ENCODE results near the gene P4HTM. TPM values are rescaled to one million over a fixed set of nuclear protein-coding genes. Genes with fewer than 3 reads are reported as not detected.

Gene P4HTM
- total RNA-seq, 2 experiments from 2014 or later, result 25.7 to 30.4 TPM

- no peak for DNase-seq
- CTCF ChIA-PET, result interaction anchor here (0.6 to 1.3 kb wide), 2 partner anchors 10 to 154 kb away, joined by 3 read pairs; no protein-coding TSS in a partner anchor
- POLR2A ChIA-PET, result interaction anchor here (0.6 kb wide), 2 partner anchors 25 to 152 kb away, joined by 4 to 8 read pairs; no protein-coding TSS in a partner anchor
- Mint-ChIP-seq H3K4me3 (no peak overlapping the region), H3K27me3 (no peaks in the 10 kb centered on the region), H3K27ac (peak overlapping the region; percentile 5), H3K4me1 (peaks cover 17% of the 10 kb centered on the region), H3K36me3 (ENCODE audit: low read depth) (peaks cover 24% of the 10 kb centered on the region), H3K9me3 (ENCODE audit: low read depth) (no peaks in the 10 kb centered on the region)
- ATAC-seq, result no peak
- intact Hi-C loops (cut with DNase I, micrococcal nuclease), result loop anchor here in 1 of 2 experiments (5.0 kb wide), 1 partner anchor 137 kb away; the partner anchor contains the start of gene PRKAR2A
Observed at GRCh38 chr3:48984663-48985062, 5.4 kb upstream of the P4HTM start.

- no peaks in the 10 kb centered on the region for H3K27me3 Mint-ChIP-seq
- H3K4me1 Mint-ChIP-seq, result peaks cover 17% of the 10 kb centered on the region
- intact Hi-C loops (cut with DNase I, micrococcal nuclease), result loop anchor here in 1 of 2 experiments (5.0 kb wide), 1 partner anchor 139 kb away; the partner anchor contains the start of gene PRKAR2A
- no peaks in the 10 kb centered on the region for H3K9me3 Mint-ChIP-seq (ENCODE audit: low read depth)
- H3K27ac Mint-ChIP-seq, result no peak overlapping the region
- DNase-seq, result no peak
- no peak for ATAC-seq
- ChIA-PET POLR2A (interaction anchor here (0.7 to 1.1 kb wide), 2 partner anchors 109 to 515 kb away, joined by 3 to 4 read pairs; no protein-coding TSS in a partner anchor), CTCF (interaction anchor here (0.6 to 6.3 kb wide), 5 partner anchors 11 to 465 kb away, joined by 3 to 61 read pairs (median 4); partner anchors contain the start of gene WDR6)
- H3K4me3 Mint-ChIP-seq, result no peak overlapping the region
- H3K36me3 Mint-ChIP-seq (ENCODE audit: low read depth), result peaks cover 22% of the 10 kb centered on the region
Observed at GRCh38 chr3:48985831-48986376, 4.1 kb upstream of the P4HTM start.

GRCh38 chr3:48989126-48989795 lies 780 bp upstream of the P4HTM start:
- intact Hi-C loops (cut with DNase I, micrococcal nuclease), result loop anchor here (1.0 to 5.0 kb wide), 9 partner anchors 18 to 460 kb away; partner anchors contain the start of genes QRICH1 (in 2 of the 2), WDR6 (in 2 of the 2), DALRD3 (in 1 of the 2) and IMPDH2 (in 1 of the 2)
- H3K36me3 Mint-ChIP-seq (ENCODE audit: low read depth), result peaks cover 19% of the 10 kb centered on the region
- no peak for DNase-seq
- H3K27me3 Mint-ChIP-seq, result no peaks in the 10 kb centered on the region
- peak; percentile 2 for ATAC-seq
- POLR2A ChIA-PET, result interaction anchor here (0.6 to 3.0 kb wide), 5 partner anchors 18 to 349 kb away, joined by 4 to 8 read pairs (median 4); partner anchors contain the start of genes IMPDH2, NDUFAF3, QRICH1 and WDR6
- H3K9me3 Mint-ChIP-seq (ENCODE audit: low read depth), result no peaks in the 10 kb centered on the region
- peak overlapping the region; percentile 90 for H3K27ac Mint-ChIP-seq
- peaks cover 34% of the 10 kb centered on the region for H3K4me1 Mint-ChIP-seq
- CTCF ChIA-PET, result interaction anchor here (0.6 to 6.3 kb wide), 11 partner anchors 9 to 272 kb away, joined by 3 to 61 read pairs (median 4); partner anchors contain the start of genes IMPDH2, IP6K2, NDUFAF3 and QRICH1
- peak overlapping the region; percentile 95 for H3K4me3 Mint-ChIP-seq

- intact Hi-C loops (cut with DNase I, micrococcal nuclease), result loop anchor here in 1 of 2 experiments (1.0 kb wide), 1 partner anchor 73 kb away; the partner anchor contains the start of gene ARIH2
- Mint-ChIP-seq H3K4me3 (peak overlapping the region; percentile 89), H3K27ac (peak overlapping the region; percentile 93), H3K36me3 (ENCODE audit: low read depth) (peaks cover 27% of the 10 kb centered on the region), H3K4me1 (peaks cover 38% of the 10 kb centered on the region), H3K27me3 (no peaks in the 10 kb centered on the region), H3K9me3 (ENCODE audit: low read depth) (no peaks in the 10 kb centered on the region)
- ATAC-seq (peak; percentile 4), DNase-seq (peak; percentile 61)
- ChIA-PET CTCF (interaction anchor here (0.7 to 6.3 kb wide), 7 partner anchors 17 to 449 kb away, joined by 3 to 61 read pairs (median 6); partner anchors contain the start of genes NDUFAF3 and WDR6), POLR2A (interaction anchor here (0.8 to 0.9 kb wide), 2 partner anchors 16 to 17 kb away, joined by 3 to 4 read pairs; partner anchors contain the start of gene WDR6)
Observed at GRCh38 chr3:48990636-48991469, 812 bp downstream of the P4HTM start.

GRCh38 chr3:48991851-48992545 lies 2.0 kb downstream of the P4HTM start:
- Mint-ChIP-seq H3K36me3 (ENCODE audit: low read depth) (peaks cover 27% of the 10 kb centered on the region), H3K27me3 (no peaks in the 10 kb centered on the region), H3K27ac (peak overlapping the region; percentile 63), H3K4me3 (peak overlapping the region; percentile 89), H3K4me1 (peaks cover 38% of the 10 kb centered on the region), H3K9me3 (ENCODE audit: low read depth) (no peaks in the 10 kb centered on the region)
- ATAC-seq (no peak), DNase-seq (no peak)
- ChIA-PET POLR2A (interaction anchor here (0.7 kb wide), 2 partner anchors 46 to 1328 kb away, joined by 3 read pairs; no protein-coding TSS in a partner anchor), CTCF (interaction anchor here (0.5 to 6.3 kb wide), 8 partner anchors 16 to 448 kb away, joined by 3 to 61 read pairs (median 4); partner anchors contain the start of genes NDUFAF3 and WDR6)
- intact Hi-C loops (cut with DNase I, micrococcal nuclease), result no loop called here

- Mint-ChIP-seq H3K36me3 (ENCODE audit: low read depth) (peaks cover 25% of the 10 kb centered on the region), H3K4me3 (no peak overlapping the region), H3K27ac (peak overlapping the region; percentile 55), H3K27me3 (no peaks in the 10 kb centered on the region), H3K9me3 (ENCODE audit: low read depth) (no peaks in the 10 kb centered on the region), H3K4me1 (peaks cover 28% of the 10 kb centered on the region)
- DNase-seq (no peak), ATAC-seq (no peak)
- ChIA-PET POLR2A (no interaction called here), CTCF (no interaction called here)
- intact Hi-C loops (cut with DNase I, micrococcal nuclease), result no loop called here
Observed at GRCh38 chr3:48993834-48994233, 3.8 kb downstream of the P4HTM start.

GRCh38 chr3:48996640-48997039 lies 6.6 kb downstream of the P4HTM start:
- DNase-seq, result no peak
- ATAC-seq, result no peak
- CTCF ChIA-PET, result interaction anchor here (1.0 to 1.6 kb wide), 2 partner anchors 9 to 11 kb away, joined by 3 to 5 read pairs; partner anchors contain the start of gene WDR6
- no peaks in the 10 kb centered on the region for H3K9me3 Mint-ChIP-seq (ENCODE audit: low read depth)
- H3K4me3 Mint-ChIP-seq, result no peak overlapping the region
- H3K27ac Mint-ChIP-seq, result no peak overlapping the region
- POLR2A ChIA-PET, result interaction anchor here (0.5 to 1.3 kb wide), 2 partner anchors 20 to 142 kb away, joined by 3 to 4 read pairs; no protein-coding TSS in a partner anchor
- H3K4me1 Mint-ChIP-seq, result peaks cover 15% of the 10 kb centered on the region
- intact Hi-C loops (cut with DNase I, micrococcal nuclease), result no loop called here
- peaks cover 15% of the 10 kb centered on the region for H3K36me3 Mint-ChIP-seq (ENCODE audit: low read depth)
- no peaks in the 10 kb centered on the region for H3K27me3 Mint-ChIP-seq

- ATAC-seq, result no peak
- Mint-ChIP-seq H3K27ac (no peak overlapping the region), H3K27me3 (no peaks in the 10 kb centered on the region), H3K4me1 (peaks cover 10% of the 10 kb centered on the region), H3K9me3 (ENCODE audit: low read depth) (no peaks in the 10 kb centered on the region), H3K36me3 (ENCODE audit: low read depth) (peaks cover 10% of the 10 kb centered on the region), H3K4me3 (no peak overlapping the region)
- intact Hi-C loops (cut with DNase I, micrococcal nuclease), result no loop called here
- DNase-seq, result no peak
- CTCF ChIA-PET, result interaction anchor here (1.0 to 1.6 kb wide), 2 partner anchors 9 to 10 kb away, joined by 3 to 5 read pairs; partner anchors contain the start of gene WDR6
- POLR2A ChIA-PET, result interaction anchor here (0.7 kb wide), 1 partner anchor 349 kb away, joined by 3 read pairs; no protein-coding TSS in a partner anchor
Observed at GRCh38 chr3:48997102-48997635, 7.1 kb downstream of the P4HTM start.

GRCh38 chr3:48997714-48998637 lies 7.9 kb downstream of the P4HTM start:
- H3K27me3 Mint-ChIP-seq, result no peaks in the 10 kb centered on the region
- no peaks in the 10 kb centered on the region for H3K9me3 Mint-ChIP-seq (ENCODE audit: low read depth)
- ChIA-PET CTCF (interaction anchor here (1.0 to 1.3 kb wide), 2 partner anchors 9 kb away, joined by 4 read pairs; partner anchors contain the start of gene WDR6), POLR2A (interaction anchor here (0.7 kb wide), 2 partner anchors 17 to 350 kb away, joined by 3 read pairs; no protein-coding TSS in a partner anchor)
- no peak overlapping the region for H3K27ac Mint-ChIP-seq
- no peak overlapping the region for H3K4me3 Mint-ChIP-seq
- DNase-seq (no peak), ATAC-seq (no peak)
- H3K36me3 Mint-ChIP-seq (ENCODE audit: low read depth), result peaks cover 10% of the 10 kb centered on the region
- peaks cover 10% of the 10 kb centered on the region for H3K4me1 Mint-ChIP-seq
- intact Hi-C loops (cut with DNase I, micrococcal nuclease), result no loop called here

All from activated CD4-positive, alpha-beta T cell treated with anti-CD3 and anti-CD28 coated beads for 36 hours (primary cell).